OCI-LY1 (cell line): ENCODE data around the gene BIN1.

Experiments
- EZH2 ChIP-seq: fragments of 200-600 bp; sonication (generic), shearing (Covaris generic); IDR thresholded peaks from 2 replicates; pipeline ENCODE4 v1.8.0; 2017; ENCODE audit warnings: borderline replicate concordance, mixed run types, mild to moderate bottlenecking, antibody characterized with exemption, low read length, moderate library complexity, mixed read lengths
- TF ChIP-seq, protein P1 (sequence below): fragments of 200-600 bp; sonication (generic), shearing (Covaris generic); IDR thresholded peaks from 2 replicates; pipeline ENCODE4 v1.5.1; 2017; ENCODE audit warnings: mild to moderate bottlenecking, antibody characterized with exemption, low read length, moderate library complexity, mixed read lengths

DNA sequence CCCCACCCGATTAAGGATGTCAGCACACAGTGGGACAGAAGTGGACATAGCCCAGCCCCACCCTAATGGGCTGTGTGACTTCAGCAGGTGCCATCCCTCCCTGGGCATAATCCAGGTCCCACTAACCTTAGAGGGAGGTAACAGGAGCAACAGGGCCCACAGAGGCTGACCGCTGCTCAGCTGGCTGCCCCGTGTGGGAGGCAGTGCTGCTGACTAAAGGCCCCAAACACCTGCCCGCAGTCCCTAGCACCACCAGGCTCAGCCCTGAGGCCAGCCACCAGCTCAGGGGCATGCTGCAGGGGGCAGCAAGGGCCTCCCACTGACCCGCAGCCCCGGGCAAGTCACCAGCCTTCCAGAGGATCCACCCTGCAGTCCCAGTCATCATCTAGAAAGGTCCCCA lies 14.6 kb downstream of the BIN1 start:
- TF ChIP-seq, protein P1, sequence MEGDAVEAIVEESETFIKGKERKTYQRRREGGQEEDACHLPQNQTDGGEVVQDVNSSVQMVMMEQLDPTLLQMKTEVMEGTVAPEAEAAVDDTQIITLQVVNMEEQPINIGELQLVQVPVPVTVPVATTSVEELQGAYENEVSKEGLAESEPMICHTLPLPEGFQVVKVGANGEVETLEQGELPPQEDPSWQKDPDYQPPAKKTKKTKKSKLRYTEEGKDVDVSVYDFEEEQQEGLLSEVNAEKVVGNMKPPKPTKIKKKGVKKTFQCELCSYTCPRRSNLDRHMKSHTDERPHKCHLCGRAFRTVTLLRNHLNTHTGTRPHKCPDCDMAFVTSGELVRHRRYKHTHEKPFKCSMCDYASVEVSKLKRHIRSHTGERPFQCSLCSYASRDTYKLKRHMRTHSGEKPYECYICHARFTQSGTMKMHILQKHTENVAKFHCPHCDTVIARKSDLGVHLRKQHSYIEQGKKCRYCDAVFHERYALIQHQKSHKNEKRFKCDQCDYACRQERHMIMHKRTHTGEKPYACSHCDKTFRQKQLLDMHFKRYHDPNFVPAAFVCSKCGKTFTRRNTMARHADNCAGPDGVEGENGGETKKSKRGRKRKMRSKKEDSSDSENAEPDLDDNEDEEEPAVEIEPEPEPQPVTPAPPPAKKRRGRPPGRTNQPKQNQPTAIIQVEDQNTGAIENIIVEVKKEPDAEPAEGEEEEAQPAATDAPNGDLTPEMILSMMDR: no peak
- no peak for TF ChIP-seq EZH2
